Mesenchymal stem cell (in vitro differentiated cells and primary cell): ENCODE results near the gene GAS5.

Source experiments
- DNase-seq: peaks from one replicate; pipeline ENCODE4 v3.0.0-alpha.2; 2013
- H2AFZ ChIP-seq: one replicate; pipeline ENCODE4 v1.6.1; 2013; ENCODE audit warnings: low read depth, mild to moderate bottlenecking, control low read depth, inconsistent platforms, low read length, moderate library complexity
- H2AK5ac ChIP-seq: 2 replicates; pipeline ENCODE4 v1.6.1; 2013; ENCODE audit warnings: low read length, moderate library complexity, mild to moderate bottlenecking, inconsistent platforms; ENCODE audit not compliant: severe bottlenecking
- H2BK120ac ChIP-seq: one replicate; pipeline ENCODE4 v1.6.1; 2013; ENCODE audit warnings: low read depth, mild to moderate bottlenecking, inconsistent platforms, low read length, moderate library complexity
- H2BK12ac ChIP-seq, 2 experiments: one replicate each; pipeline ENCODE4 v1.6.1; 2013; ENCODE audit warnings: inconsistent platforms in 2 of 2, low read length in 2 of 2, mild to moderate bottlenecking in 2 of 2, moderate library complexity in 2 of 2, control low read depth in 1 of 2
- H2BK15ac ChIP-seq: one replicate; pipeline ENCODE4 v1.6.1; 2013; ENCODE audit warnings: mild to moderate bottlenecking, low read depth, inconsistent platforms; ENCODE audit not compliant: poor library complexity, severe bottlenecking
- H2BK5ac ChIP-seq: 2 replicates; pipeline ENCODE4 v1.6.1; 2013; ENCODE audit warnings: low read depth, mild to moderate bottlenecking, low read length, control low read depth, inconsistent platforms; ENCODE audit not compliant: poor library complexity, severe bottlenecking
- H3K14ac ChIP-seq, 2 experiments: one replicate each; pipeline ENCODE4 v1.6.1; 2013; ENCODE audit warnings: inconsistent platforms in 2 of 2, low read length in 2 of 2, control low read depth in 1 of 2, mild to moderate bottlenecking in 1 of 2, moderate library complexity in 1 of 2
- H3K18ac ChIP-seq, 2 experiments: one replicate each; pipeline ENCODE4 v1.6.1; 2013; ENCODE audit warnings: inconsistent platforms in 2 of 2, low read length in 2 of 2, control low read depth in 1 of 2, low read depth in 1 of 2, mild to moderate bottlenecking in 1 of 2
- H3K23ac ChIP-seq, 2 experiments: one replicate each; pipeline ENCODE4 v1.6.1; 2013; ENCODE audit warnings: inconsistent platforms in 2 of 2, low read length in 2 of 2, mild to moderate bottlenecking in 2 of 2, moderate library complexity in 2 of 2, control low read depth in 1 of 2
- H3K27ac ChIP-seq: 2 replicates; pipeline ENCODE4 v1.5.1; 2013; ENCODE audit warnings: mild to moderate bottlenecking, moderate library complexity, low read length, control low read depth, inconsistent platforms; ENCODE audit not compliant: poor library complexity, severe bottlenecking
- H3K27me3 ChIP-seq, 2 experiments: 2 replicates each; pipeline versions ENCODE4 v1.6.1 to v1.7.0; 2013; ENCODE audit warnings: low read length in 2 of 2, mild to moderate bottlenecking in 2 of 2, moderate library complexity in 2 of 2, control low read depth in 1 of 2, inconsistent platforms in 1 of 2; ENCODE audit not compliant: control insufficient read depth in 1 of 2, insufficient read depth in 1 of 2
- H3K36me3 ChIP-seq, 2 experiments: 2 replicates each; pipeline versions ENCODE4 v1.6.1 to v1.7.0; 2013; ENCODE audit warnings: low read length in 2 of 2, control low read depth in 1 of 2, inconsistent platforms in 1 of 2, low read depth in 1 of 2, mild to moderate bottlenecking in 1 of 2; ENCODE audit not compliant: insufficient read depth in 2 of 2, control insufficient read depth in 1 of 2
- H3K4ac ChIP-seq, 2 experiments: one replicate each; pipeline ENCODE4 v1.6.1; 2013; ENCODE audit warnings: inconsistent platforms in 2 of 2, low read length in 2 of 2, mild to moderate bottlenecking in 2 of 2, moderate library complexity in 2 of 2, control low read depth in 1 of 2, low read depth in 1 of 2
- H3K4me1 ChIP-seq: 2 replicates; pipeline ENCODE4 v1.6.1; 2013; ENCODE audit warnings: low read depth, low read length, control low read depth; ENCODE audit not compliant: control insufficient read depth, insufficient read depth
- H3K4me2 ChIP-seq: 2 replicates; pipeline ENCODE4 v1.6.1; 2013; ENCODE audit warnings: low read length, mild to moderate bottlenecking, inconsistent platforms; ENCODE audit not compliant: poor library complexity, severe bottlenecking
- H3K4me3 ChIP-seq, 2 experiments: 2 replicates each; pipeline versions ENCODE4 v1.5.1 to v1.7.0; 2013; ENCODE audit warnings: low read length in 2 of 2, mild to moderate bottlenecking in 2 of 2, control low read depth in 1 of 2, low read depth in 1 of 2; ENCODE audit not compliant: insufficient read depth in 1 of 2
- H3K79me1 ChIP-seq: replicated peaks from 2 replicates; pipeline ENCODE4 v1.6.1; 2013; ENCODE audit warnings: mild to moderate bottlenecking, control low read depth, low read length, inconsistent platforms; ENCODE audit not compliant: poor library complexity, severe bottlenecking
- H3K9ac ChIP-seq: 2 replicates; pipeline ENCODE4 v1.7.0; 2013; ENCODE audit warnings: mild to moderate bottlenecking, low read length, moderate library complexity
- H3K9me3 ChIP-seq: 2 replicates; pipeline ENCODE4 v1.7.0; 2013; ENCODE audit warnings: mild to moderate bottlenecking, low read length; ENCODE audit not compliant: control insufficient read depth
- H4K8ac ChIP-seq: one replicate; pipeline ENCODE4 v1.6.1; 2013; ENCODE audit warnings: inconsistent platforms, mild to moderate bottlenecking, low read length, moderate library complexity
- H4K91ac ChIP-seq: one replicate; pipeline ENCODE4 v1.6.1; 2013; ENCODE audit warnings: mild to moderate bottlenecking, low read length, inconsistent platforms
- WGBS: methylation state at CpG from one replicate; pipeline ENCODE4 v1.1.7; 2013; ENCODE audit warnings: mixed read lengths; 5-methylcytosine and 5-hydroxymethylcytosine counted together

GAS5 gene

DNA sequence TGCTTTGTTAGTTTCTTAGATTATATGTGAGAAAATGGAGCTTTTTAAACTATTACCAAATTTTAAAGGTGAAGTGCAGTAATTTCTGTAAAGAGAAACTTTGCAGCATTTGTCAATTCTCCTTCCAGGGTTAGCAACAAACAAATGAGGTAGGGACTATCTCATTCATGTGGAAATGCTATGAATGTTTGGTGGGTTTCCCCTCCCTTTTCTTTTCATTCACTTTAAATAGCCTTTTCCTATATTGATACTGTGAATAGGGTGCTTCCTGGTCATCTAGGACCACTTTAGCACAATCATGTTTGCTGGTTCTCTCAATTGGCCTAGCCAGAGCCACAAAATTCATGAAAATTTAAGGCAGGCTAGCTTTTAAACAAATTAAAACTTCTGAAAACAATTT is 21.0 kb upstream of the GAS5 start:
- Histone ChIP-seq H3K4me2 (no peak overlapping the region), H3K4ac (no peak overlapping the region), H3K14ac (no peak overlapping the region), H3K79me1 (peaks cover 21% of the 10 kb centered on the region), H3K18ac (no peak overlapping the region), H3K9ac (no peak overlapping the region), H3K4me1 (no peaks in the 10 kb centered on the region), H2AFZ (no peak overlapping the region), H3K27ac (no peak overlapping the region), H4K8ac (no peak overlapping the region), H2BK12ac (no peak overlapping the region), H3K23ac (no peak overlapping the region), H4K91ac (no peak overlapping the region), H3K9me3 (no peaks in the 10 kb centered on the region), H2BK5ac (no peak overlapping the region), H2BK15ac (no peak overlapping the region), H3K36me3 (peaks cover 11 to 50% of the 10 kb centered on the region in 2 experiments), H2BK120ac (no peak overlapping the region), H2AK5ac (no peak overlapping the region), H3K4me3 (no peak overlapping the region), H3K27me3 (no peaks in the 10 kb centered on the region)
- no peak for DNase-seq

DNA sequence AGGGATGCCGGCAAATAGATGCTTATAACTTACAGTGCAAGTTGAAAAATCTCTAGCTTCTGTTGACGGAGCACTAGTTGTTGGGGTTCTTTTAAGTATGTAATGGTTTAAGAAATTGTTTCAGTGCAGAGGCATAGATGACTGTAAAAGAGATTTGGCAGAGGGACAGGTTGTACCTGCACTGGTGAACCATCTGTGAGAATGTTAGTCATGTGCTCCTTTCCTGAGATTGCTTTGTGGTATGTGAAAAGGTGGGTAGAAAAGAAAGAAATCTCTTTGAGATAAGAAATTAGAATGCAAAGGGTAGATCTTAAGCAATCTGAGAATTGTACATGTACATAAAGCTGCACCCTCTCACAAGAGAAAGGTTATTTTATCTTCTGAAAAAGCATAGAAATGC is 19.8 kb upstream of the GAS5 start:
- Histone ChIP-seq H3K79me1 (peaks cover 18% of the 10 kb centered on the region), H3K4ac (no peak overlapping the region), H4K8ac (no peak overlapping the region), H3K4me2 (no peak overlapping the region), H3K4me1 (no peaks in the 10 kb centered on the region), H2AFZ (no peak overlapping the region), H3K36me3 (peaks cover 11 to 50% of the 10 kb centered on the region in 2 experiments), H2AK5ac (no peak overlapping the region), H3K14ac (no peak overlapping the region), H3K27me3 (no peaks in the 10 kb centered on the region), H3K18ac (no peak overlapping the region), H2BK120ac (no peak overlapping the region), H3K23ac (no peak overlapping the region), H3K9ac (no peak overlapping the region), H2BK12ac (no peak overlapping the region), H2BK15ac (no peak overlapping the region), H3K4me3 (no peak overlapping the region), H3K9me3 (no peaks in the 10 kb centered on the region), H3K27ac (no peak overlapping the region), H2BK5ac (no peak overlapping the region), H4K91ac (no peak overlapping the region)
- 100% methylated on average over 2 of the region's 2 CpGs for WGBS
- DNase-seq: no peak

DNA sequence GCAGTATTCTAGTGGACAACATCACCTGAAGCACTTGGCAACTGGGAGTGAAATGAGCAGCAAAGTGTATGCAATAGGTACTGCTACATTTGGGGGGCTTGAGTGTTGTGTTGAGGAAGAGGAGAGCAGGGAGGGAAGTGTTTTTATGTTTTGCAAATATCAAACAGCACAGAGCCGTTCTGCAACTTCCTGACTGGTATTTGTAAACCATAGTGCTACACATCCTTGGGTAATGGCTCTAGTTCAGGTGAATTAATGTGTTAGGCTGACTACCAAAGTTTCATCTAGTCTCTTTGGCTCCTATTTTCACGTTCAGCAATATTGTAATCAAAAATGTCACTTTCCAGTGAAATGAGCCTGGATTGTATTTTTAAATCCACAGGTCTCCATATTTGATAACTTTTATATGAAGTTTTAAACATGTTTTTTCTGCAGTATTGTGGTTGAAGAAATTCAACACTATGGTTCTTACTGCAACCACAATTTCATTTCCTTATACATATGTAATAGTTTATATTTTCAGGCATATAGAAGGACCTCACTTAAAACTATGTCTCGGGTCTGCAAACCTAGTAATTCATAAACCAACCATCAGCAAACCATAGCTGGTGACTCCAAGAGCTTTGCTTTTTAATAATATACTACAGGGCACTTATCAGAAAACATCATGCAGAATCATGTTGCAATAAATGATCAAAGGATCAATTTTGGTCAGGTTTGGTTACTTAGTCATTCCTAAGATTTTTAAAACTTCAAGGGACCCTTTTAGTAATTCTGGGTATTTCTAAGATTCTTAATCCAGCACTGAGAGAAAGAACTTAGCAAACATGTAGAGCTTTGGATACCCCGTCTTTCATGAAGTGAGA is 19.2 kb upstream of the GAS5 start:
- Histone ChIP-seq H4K8ac (no peak overlapping the region), H3K4ac (no peak overlapping the region), H2AK5ac (no peak overlapping the region), H3K27me3 (no peaks in the 10 kb centered on the region), H4K91ac (no peak overlapping the region), H3K14ac (no peak overlapping the region), H2BK120ac (no peak overlapping the region), H2BK12ac (no peak overlapping the region), H3K27ac (no peak overlapping the region), H3K9ac (no peak overlapping the region), H3K4me1 (no peaks in the 10 kb centered on the region), H3K4me3 (no peak overlapping the region), H2AFZ (no peak overlapping the region), H3K9me3 (no peaks in the 10 kb centered on the region), H3K79me1 (peaks cover 18% of the 10 kb centered on the region), H3K4me2 (no peak overlapping the region), H3K18ac (no peak overlapping the region), H3K23ac (no peak overlapping the region), H2BK15ac (no peak overlapping the region), H2BK5ac (no peak overlapping the region), H3K36me3 (peaks cover 11 to 50% of the 10 kb centered on the region in 2 experiments)
- no peak for DNase-seq
- 79% methylated on average over 2 of the region's 4 CpGs for WGBS

DNA sequence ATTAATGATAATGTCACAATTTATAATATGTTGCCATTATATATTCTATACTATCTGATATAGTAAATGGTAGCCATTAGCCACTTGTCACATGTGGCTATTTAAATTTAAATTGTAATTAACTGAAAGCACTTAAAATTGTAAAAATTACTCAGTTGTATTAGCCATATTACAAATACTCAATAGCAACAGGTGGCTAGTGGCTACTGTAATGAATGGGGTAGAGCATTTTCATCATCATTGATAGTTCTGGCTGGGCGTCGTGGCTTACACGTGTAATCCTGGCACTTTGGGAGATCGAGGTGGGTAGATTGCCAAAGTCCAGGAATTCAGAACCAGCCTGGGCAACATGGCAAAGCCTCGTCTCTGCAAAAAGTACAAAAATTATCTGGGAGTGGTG is 16.9 kb upstream of the GAS5 start:
- Histone ChIP-seq H2AFZ (no peak overlapping the region), H4K91ac (no peak overlapping the region), H3K14ac (no peak overlapping the region), H3K18ac (no peak overlapping the region), H3K9ac (no peak overlapping the region), H3K79me1 (peaks cover 16% of the 10 kb centered on the region), H2BK5ac (no peak overlapping the region), H2BK120ac (no peak overlapping the region), H3K4ac (no peak overlapping the region), H3K4me1 (no peaks in the 10 kb centered on the region), H4K8ac (no peak overlapping the region), H2BK15ac (no peak overlapping the region), H3K27me3 (no peaks in the 10 kb centered on the region), H3K27ac (no peak overlapping the region), H2AK5ac (no peak overlapping the region), H3K9me3 (no peaks in the 10 kb centered on the region), H3K36me3 (peaks cover 11 to 49% of the 10 kb centered on the region in 2 experiments), H2BK12ac (no peak overlapping the region), H3K4me2 (no peak overlapping the region), H3K23ac (no peak overlapping the region), H3K4me3 (no peak overlapping the region)
- no peak for DNase-seq
- 98% methylated on average over 5 of the region's 5 CpGs for WGBS
